ENCODE results near the gene SMAP1.

SMAP1 gene

DNA sequence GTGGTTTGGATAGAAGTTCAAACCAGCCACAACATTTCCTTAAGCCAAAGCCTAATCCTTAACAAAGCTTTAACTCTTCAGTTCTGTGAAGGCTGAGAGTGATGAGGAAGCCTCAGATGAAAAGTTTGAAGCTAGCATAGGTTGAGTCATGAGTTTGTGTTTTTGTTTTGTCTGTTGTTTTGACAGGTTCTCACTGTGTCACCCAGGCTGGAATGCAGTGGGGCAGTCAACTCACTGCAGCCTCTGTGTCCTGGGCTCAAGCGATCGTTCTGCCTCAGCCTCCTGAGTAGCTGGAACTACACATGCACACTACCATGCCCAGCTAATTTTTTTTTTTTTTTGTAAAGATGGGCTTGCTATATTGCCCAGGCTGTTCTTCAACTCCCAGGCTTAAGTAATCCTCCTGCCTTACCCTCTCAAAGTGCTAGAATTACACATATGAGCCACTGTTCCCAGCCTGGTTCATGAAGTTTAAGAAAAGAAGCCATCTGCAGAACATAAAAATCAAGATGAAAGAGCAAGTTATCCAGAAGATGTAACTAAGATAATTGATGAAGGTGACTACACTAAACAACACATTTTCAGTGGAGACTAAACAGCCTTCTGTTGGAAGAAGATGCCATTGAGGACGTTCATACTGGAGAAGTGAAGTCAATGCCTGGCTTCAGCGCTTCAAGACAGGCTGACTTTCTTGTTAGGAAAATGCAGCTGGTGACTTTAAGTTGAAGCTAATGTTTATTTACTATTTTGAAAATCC is 96.2 kb downstream of the SMAP1 start:
- TF ChIP-seq POLR2AphosphoS5 (IDR thresholded peaks at IDR 0.05; ENCODE audit: low read depth, low read length) = no peak
- TF ChIP-seq FOXP2 (optimal IDR thresholded peaks at IDR 0.05; ENCODE audit: borderline replicate concordance, extremely low read depth, extremely low read length, insufficient read depth) = no peak
- TF ChIP-seq REST (IDR thresholded peaks at IDR 0.05; ENCODE audit: insufficient read depth in 1 of 2, low read depth in 2 of 2, low read length in 2 of 2) = no peak
- TF ChIP-seq TAF1 (IDR thresholded peaks at IDR 0.05; ENCODE audit: borderline replicate concordance, insufficient read depth, low read length) = no peak
- no peak for TF ChIP-seq SIN3A (IDR thresholded peaks at IDR 0.05; ENCODE audit: borderline replicate concordance, insufficient read depth, low read length)

DNA sequence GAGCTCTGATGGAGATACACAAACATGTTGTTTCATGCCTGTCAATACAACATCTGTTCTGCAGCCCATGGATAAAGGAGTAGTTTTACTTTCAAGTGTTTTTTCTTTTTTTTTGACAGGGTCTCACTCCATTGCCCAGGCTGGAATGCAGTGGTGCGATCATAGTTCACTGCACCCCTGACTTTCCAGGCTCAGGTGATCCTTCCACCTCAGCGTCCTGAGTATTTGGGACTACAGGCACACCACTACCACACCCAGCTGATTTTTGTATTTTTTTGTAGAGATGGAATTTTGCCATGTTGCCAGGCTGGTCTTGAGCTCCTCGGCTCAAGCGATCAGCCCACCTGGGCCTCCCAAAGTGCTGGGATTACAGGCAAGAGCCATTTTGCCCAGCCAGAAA is 97.0 kb downstream of the SMAP1 start:
- no peak for TF ChIP-seq SIN3A (IDR thresholded peaks at IDR 0.05; ENCODE audit: borderline replicate concordance, insufficient read depth, low read length)
- TF ChIP-seq POLR2AphosphoS5 (IDR thresholded peaks at IDR 0.05; ENCODE audit: low read depth, low read length) = no peak
- TF ChIP-seq TAF1 (IDR thresholded peaks at IDR 0.05; ENCODE audit: borderline replicate concordance, insufficient read depth, low read length) = no peak
- TF ChIP-seq REST (IDR thresholded peaks at IDR 0.05; ENCODE audit: insufficient read depth in 1 of 2, low read depth in 2 of 2, low read length in 2 of 2) = no peak
- TF ChIP-seq FOXP2 (optimal IDR thresholded peaks at IDR 0.05; ENCODE audit: borderline replicate concordance, extremely low read depth, extremely low read length, insufficient read depth) = no peak

- no peak for TF ChIP-seq TAF1 (IDR thresholded peaks at IDR 0.05; ENCODE audit: borderline replicate concordance, insufficient read depth, low read length)
- TF ChIP-seq POLR2AphosphoS5 (IDR thresholded peaks at IDR 0.05; ENCODE audit: low read depth, low read length) = no peak
- no peak for TF ChIP-seq REST (IDR thresholded peaks at IDR 0.05; ENCODE audit: insufficient read depth in 1 of 2, low read depth in 2 of 2, low read length in 2 of 2)
- no peak for TF ChIP-seq SIN3A (IDR thresholded peaks at IDR 0.05; ENCODE audit: borderline replicate concordance, insufficient read depth, low read length)
- TF ChIP-seq FOXP2 (optimal IDR thresholded peaks at IDR 0.05; ENCODE audit: borderline replicate concordance, extremely low read depth, extremely low read length, insufficient read depth) = no peak
Observed at GRCh38 chr6:70779934-70780333, 112.3 kb downstream of the SMAP1 start.

DNA sequence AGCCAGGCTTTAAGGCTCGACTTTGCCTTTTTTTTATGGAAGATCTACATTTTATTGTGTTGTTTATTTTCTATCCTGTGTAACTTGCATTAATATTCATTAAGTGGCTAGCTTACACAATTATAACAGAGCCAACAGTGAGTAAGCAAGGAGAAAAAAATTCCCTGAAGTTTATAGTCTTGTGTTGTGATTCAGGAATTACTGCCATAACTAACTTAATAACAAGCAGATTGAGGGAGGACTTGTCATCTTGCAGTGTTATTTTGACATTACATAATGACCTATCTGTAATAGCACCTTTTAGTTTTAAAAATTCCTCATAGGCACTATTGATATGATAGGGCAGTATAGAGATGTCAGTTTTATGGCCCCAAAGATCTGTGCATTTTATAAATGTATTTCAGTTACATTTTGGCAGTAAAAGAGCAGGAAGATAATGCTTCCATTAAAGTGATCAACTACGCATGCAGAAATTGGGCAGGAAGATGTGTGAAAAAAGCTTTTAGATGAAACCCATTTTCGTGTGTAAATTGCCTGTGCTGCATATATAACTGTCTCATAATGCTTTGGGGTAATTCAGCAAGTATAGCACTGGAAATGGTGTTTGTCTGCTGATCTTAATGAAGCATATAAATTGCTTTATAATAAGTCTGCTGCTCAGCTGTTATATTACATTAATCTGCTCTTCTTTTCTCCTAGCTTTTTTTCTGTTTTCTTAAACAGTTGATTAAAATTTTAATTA is 123.0 kb downstream of the SMAP1 start:
- no peak for TF ChIP-seq REST (IDR thresholded peaks at IDR 0.05; ENCODE audit: insufficient read depth in 1 of 2, low read depth in 2 of 2, low read length in 2 of 2)
- no peak for TF ChIP-seq TAF1 (IDR thresholded peaks at IDR 0.05; ENCODE audit: borderline replicate concordance, insufficient read depth, low read length)
- no peak for TF ChIP-seq SIN3A (IDR thresholded peaks at IDR 0.05; ENCODE audit: borderline replicate concordance, insufficient read depth, low read length)
- no peak for TF ChIP-seq FOXP2 (optimal IDR thresholded peaks at IDR 0.05; ENCODE audit: borderline replicate concordance, extremely low read depth, extremely low read length, insufficient read depth)
- TF ChIP-seq POLR2AphosphoS5 (IDR thresholded peaks at IDR 0.05; ENCODE audit: low read depth, low read length) = no peak

Measured in PFSK-1 (cell line).